ENCODE measurements around the gene TMEM245.

DNA sequence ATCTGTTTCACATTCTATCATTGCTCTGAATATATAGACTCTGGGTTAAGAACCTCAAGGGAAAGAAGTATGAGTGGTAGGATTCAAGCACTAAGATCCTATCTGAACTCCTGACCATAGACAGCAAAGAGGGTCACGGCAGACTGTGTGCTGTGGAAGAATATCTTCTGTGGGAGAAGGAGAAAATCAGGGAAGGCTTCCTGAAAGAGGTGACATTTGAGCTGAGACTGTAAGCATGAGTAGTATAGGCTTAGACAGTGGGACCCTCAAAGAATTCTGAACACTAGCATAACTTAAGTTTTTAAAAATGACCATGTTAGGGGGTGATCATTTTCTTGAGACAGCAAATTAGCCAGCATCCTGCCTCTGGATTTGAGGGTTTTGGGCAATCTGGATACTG, 43.4 kb upstream of the TMEM245 start:
- TF ChIP-seq, protein P1, sequence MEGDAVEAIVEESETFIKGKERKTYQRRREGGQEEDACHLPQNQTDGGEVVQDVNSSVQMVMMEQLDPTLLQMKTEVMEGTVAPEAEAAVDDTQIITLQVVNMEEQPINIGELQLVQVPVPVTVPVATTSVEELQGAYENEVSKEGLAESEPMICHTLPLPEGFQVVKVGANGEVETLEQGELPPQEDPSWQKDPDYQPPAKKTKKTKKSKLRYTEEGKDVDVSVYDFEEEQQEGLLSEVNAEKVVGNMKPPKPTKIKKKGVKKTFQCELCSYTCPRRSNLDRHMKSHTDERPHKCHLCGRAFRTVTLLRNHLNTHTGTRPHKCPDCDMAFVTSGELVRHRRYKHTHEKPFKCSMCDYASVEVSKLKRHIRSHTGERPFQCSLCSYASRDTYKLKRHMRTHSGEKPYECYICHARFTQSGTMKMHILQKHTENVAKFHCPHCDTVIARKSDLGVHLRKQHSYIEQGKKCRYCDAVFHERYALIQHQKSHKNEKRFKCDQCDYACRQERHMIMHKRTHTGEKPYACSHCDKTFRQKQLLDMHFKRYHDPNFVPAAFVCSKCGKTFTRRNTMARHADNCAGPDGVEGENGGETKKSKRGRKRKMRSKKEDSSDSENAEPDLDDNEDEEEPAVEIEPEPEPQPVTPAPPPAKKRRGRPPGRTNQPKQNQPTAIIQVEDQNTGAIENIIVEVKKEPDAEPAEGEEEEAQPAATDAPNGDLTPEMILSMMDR (IDR thresholded peaks at IDR 0.05 in 2 of 3, conservative IDR thresholded peaks at IDR 0.05 in 1 of 3; ENCODE audit: borderline replicate concordance in 1 of 3, insufficient read depth in 1 of 3, low read depth in 2 of 3, low read length in 2 of 3) = no peak
- no peak for TF ChIP-seq CEBPB (IDR thresholded peaks at IDR 0.05; ENCODE audit: low read depth)
- no peak for TF ChIP-seq EZH2 (IDR thresholded peaks at IDR 0.05)
- no peak for TF ChIP-seq JUND (IDR thresholded peaks at IDR 0.05)
- no peak for TF ChIP-seq POLR2A (IDR thresholded peaks at IDR 0.05; ENCODE audit: borderline replicate concordance, extremely low read depth, insufficient read depth, insufficient read length)
- TF ChIP-seq EGR1 (IDR thresholded peaks at IDR 0.05; ENCODE audit: low read depth) = no peak
- TF ChIP-seq RAD21 (IDR thresholded peaks at IDR 0.05; ENCODE audit: low read depth) = no peak
- TF ChIP-seq SP1 (IDR thresholded peaks at IDR 0.05; ENCODE audit: low read depth) = no peak
- TF ChIP-seq EZH2phosphoT487 (IDR thresholded peaks at IDR 0.05; ENCODE audit: borderline replicate concordance) = no peak
